Vagina (tissue), 2 donors: ENCODE data around the gene TIAL1.
"Not testable (repeated sequence)": the region's sequence is repeated elsewhere in the genome, so short reads cannot be mapped to it uniquely, and the experiment has no call there.

Experiments
- CTCF ChIP-seq, 3 experiments: fragments of 450-650 bp in 2 of 3; fragments of 200-600 bp in 1 of 3; sonication (generic) in 1 of 3; IDR thresholded peaks; one replicate each; pipeline ENCODE4 v1.5.1; 2017 to 2019; ENCODE audit warnings: antibody characterized with exemption in 3 of 3, mild to moderate bottlenecking in 2 of 3, moderate library complexity in 2 of 3
- POLR2A ChIP-seq, 2 donors: fragments of 450-650 bp; IDR thresholded peaks; one replicate each; pipeline ENCODE4 v1.6.1; 2017; ENCODE audit warnings: antibody characterized with exemption in 2 of 2, mild to moderate bottlenecking in 2 of 2, moderate library complexity in 2 of 2

- not testable (repeated sequence) for TF ChIP-seq CTCF, POLR2A (IDR thresholded peaks at IDR 0.05)
These were observed 23.0 kb upstream of the TIAL1 start for GRCh38 chr10:119619811-119620210.
